GM19043 (cell line): ENCODE measurements around the gene ACTG1.
"Not testable (repeated sequence)": the region's sequence is repeated elsewhere in the genome, so short reads cannot be mapped to it uniquely, and the experiment has no call there.

ENCODE experiments used
- ATAC-seq: cut with Tn5 transposase; IDR thresholded peaks from one replicate; pipeline ENCODE4 v1.9.1; 2021; ENCODE audit warnings: low read depth; ENCODE audit not compliant: unreplicated experiment

The ACTG1 gene

DNA sequence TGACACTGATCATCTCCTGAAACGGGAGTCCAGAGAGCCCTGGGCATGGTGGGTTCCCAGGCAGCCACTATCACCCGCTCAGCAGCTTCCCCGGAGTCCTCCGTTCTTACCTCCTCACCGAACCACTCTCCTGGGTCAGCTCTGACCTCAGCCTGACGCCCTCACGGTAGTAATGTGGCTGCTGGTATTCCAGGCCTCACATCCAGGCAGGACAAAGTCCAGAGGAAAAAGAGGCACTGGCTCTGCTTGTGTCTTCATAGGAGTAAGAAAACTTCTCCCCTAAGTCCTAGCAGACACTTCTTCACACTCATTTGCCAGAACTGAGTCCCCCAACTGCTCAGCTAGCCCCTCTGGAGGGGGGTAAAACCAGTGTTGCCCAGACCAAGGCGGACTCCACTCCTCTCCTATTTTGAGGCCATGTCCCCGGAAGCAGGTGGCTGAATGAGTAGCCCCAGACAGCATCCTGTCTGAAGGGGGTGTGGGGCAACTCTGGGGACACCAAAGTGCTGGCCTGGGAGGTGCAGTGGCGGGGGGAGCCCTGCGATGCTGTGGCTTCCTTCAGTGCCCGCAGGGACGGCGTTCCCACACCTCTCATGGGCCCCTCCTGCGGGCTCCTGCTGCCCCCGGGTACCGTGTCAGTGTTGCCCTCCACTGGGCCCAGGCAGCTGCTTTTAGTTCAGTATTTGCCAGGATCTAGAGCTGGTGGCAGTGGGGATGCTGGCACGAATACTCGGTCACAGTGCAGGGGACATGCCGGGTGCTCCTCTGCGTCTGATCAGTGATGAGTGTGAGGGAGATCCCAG is 20.9 kb upstream of the ACTG1 start:
- no peak for ATAC-seq

DNA sequence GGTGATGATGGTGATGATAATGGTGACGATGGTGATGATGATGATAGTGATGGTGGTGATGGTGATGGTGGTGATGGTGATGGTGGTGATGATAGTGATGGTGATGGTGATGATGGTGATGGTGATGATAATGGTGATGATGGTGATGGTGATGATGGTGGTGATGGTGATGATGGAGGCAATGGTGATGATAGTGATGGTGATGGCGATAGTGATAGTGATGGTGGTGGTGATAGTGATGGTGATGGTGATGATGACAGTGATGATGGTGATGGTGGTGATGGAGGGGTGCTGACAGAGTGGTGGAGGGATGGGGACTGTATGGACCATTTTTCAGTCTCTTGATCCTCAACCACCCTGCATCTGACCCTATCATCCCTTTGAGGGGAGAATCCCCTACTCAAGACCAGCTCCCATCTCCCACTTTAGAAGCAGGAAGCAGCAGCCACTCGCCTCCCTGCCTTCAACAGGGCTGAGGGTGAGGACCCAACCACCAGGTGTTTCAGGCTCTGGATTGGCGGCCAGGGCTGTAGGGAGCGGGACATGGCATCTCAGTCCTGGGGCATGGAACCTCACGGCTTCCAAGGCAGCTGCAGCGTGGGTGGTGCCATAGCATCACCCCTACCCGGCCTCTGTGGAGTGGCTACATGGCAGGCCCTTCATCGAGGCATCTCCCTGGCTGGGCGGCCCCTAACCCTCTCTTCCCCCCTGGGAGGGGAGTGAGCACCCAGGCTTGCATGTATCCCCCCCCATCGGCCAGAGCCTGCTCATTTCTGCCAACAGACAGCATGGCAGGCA is 20.1 kb upstream of the ACTG1 start:
- ATAC-seq = no peak

DNA sequence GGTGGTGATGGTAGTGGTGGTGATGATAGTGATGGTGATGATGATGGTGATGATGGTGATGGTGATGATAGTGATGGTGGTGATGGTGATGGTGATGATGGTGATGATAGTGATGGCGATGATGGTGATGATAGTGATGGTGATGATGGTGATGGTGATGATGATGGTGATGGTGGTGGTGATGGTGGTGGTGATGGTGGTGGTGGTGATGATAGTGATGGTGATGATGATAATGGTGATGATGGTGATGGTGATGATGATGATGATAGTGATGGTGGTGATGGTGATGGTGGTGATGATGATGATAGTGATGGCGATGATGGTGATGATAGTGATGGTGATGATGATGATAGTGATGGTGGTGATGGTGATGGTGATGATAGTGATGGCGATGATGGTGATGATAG is 19.4 kb upstream of the ACTG1 start:
- ATAC-seq = not testable (repeated sequence)

DNA sequence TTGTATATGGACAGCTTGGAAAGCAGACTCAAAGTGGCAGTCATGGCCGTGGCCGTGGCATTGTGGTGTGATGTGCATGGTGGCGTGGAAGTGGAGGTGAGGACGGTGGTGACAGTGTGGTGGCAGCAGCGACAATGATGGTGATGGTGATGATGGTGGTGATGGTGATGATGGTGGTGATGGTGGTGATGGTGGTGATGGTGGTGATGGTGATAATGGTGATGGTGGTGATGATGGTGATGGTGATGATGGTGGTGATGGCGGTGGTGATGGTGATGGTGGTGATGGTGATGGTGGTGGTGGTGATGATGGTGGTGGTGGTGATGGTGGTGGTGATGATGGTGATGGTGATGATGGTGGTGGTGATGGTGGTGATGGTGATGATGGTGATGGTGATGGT is 18.4 kb upstream of the ACTG1 start:
- not testable (repeated sequence) for ATAC-seq

DNA sequence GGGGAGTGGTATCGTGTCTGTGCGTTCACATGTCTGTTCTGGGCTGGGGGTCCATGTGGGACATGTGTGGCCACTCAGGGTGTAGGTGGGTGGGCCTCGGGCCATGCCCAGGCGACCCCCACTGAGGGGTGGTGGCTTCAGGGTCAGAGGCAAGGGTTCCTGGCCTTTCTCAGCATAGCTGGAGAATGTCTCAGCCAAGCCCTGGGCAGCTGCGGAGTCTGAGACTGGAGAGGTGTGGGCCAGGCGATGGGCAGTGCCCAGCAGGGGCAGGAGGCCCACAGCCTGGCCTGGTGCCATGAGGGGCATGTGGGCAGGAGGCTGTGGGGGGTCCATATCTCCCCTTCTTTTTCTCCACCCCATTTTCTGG is 16.8 kb upstream of the ACTG1 start:
- ATAC-seq = no peak

DNA sequence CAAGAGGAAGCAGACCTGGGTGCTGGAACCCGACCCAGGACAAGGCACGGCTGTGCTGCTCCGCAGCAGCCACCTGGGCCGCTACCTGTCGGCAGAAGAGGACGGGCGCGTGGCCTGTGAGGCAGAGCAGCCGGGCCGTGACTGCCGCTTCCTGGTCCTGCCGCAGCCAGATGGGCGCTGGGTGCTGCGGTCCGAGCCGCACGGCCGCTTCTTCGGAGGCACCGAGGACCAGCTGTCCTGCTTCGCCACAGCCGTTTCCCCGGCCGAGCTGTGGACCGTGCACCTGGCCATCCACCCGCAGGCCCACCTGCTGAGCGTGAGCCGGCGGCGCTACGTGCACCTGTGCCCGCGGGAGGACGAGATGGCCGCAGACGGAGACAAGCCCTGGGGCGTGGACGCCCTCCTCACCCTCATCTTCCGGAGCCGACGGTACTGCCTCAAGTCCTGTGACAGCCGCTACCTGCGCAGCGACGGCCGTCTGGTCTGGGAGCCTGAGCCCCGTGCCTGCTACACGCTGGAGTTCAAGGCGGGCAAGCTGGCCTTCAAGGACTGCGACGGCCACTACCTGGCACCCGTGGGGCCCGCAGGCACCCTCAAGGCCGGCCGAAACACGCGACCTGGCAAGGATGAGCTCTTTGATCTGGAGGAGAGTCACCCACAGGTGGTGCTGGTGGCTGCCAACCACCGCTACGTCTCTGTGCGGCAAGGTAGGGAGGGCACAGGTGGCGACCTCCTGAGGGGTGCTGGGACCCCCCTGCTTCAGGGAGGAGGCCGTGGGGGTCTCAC is 16.2 kb upstream of the ACTG1 start:
- no peak for ATAC-seq

DNA sequence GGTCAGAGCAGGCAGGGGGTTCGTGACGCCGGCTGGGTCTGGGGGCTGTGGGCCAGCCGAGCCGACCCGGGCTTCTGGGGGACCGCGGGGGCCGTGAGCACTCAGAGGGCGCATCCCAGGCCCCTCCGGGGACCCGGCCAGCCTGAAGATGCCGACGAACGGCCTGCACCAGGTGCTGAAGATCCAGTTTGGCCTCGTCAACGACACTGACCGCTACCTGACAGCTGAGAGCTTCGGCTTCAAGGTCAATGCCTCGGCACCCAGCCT is 15.7 kb upstream of the ACTG1 start:
- ATAC-seq = no peak

DNA sequence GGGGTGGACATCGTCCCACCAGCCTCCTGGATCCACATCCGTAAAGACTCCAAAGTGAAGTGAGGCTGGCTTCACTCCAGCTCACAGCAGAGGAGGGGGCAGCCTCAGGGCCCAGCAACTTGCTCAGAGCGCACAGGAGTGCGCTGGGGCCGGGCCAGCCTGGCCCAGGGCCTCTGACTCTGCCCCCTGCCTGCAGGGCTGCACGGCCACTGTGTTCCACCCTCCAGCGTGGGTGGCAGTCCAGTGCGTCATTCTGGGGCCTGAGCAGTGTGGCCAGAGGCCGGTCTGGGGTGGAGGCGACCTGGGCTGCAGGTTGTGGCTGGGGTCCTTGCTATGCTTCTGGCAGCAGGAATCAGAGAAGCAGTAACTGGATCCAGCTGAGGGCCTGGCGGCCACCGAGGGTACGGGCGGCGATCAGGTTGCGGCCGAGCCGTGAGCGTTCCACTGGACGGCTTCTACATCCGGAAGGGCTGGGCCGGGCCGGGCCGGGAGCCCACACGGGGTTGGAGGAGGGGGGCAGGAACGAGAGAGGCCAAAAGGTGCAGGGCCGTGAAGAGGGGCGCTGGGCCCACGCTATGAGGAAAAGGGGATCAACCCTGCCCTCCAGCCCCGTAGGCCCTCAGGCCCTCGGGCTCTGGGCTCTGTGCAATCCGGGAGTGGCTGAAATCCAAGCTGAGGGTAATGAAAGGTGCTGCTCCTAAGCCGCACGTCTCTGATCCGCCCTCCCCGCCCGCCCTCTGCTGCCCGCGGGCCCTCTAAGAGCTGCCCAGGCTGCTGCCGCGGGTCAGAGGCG is 15.2 kb upstream of the ACTG1 start, which contains the start of gene FSCN2:
TSS of gene FSCN2 (plus strand) at position 787 of the 793 bp plus-strand sequence. CDS start 155 bp downstream, outside the sequence.
- ATAC-seq = no peak

DNA sequence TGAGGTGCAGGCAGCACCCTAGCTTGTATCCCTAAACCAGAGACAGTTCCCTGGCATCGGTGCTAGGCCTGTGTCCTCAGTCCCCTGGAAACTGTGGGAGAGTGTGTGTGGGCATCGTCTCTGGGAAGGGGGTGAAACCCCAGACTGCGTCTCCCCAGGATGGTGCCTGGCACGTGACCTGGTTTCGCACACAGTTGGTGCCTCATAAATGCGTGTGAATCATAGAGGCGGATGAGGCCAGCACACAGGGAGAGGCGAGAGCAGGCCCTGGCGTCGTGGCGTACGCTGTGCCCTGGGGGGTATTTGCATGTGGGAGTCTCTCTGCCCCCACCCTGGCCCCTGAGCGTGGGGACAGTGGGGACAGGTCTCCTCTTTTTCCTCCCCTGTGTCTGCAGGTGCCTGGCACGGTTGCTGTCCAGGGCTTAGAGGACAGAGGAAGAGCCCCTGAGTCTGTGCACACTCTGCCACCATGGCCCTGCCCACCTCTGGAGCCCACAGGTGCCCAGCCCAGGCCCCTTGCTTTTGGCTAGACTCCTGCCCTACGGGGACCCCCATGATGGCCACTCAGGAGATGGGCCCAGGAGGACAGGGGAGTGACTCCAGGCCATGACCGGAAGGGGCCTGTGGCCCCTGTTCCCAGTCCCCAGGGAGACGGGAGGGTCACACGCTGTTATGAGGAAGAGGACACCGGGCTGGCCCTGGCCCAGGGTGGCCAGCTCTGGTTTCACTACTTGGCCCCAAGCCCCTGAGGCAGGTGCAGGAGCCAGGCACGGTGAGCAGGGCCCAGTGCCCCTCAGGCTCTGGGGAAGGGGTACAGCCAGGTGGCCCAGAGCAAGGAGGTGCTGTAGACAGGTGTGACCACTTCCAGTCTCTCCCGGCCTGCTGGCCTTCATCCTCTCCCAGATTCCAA is 14.3 kb upstream of the ACTG1 start:
- ATAC-seq = no peak

DNA sequence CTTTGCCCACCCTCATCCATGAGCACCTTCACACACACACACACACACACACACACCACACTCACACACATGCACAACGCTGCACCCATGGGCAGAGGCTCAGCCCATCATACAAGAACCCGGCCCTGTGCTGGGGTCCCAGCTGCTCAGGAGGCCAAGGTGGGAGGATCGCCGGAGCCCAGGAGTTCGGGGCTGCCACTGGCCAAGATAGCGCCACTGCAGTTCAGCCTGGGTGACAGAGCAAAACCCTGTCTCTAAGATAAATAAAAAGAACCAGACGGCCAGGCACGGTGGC is 12.2 kb upstream of the ACTG1 start:
- ATAC-seq = no peak

DNA sequence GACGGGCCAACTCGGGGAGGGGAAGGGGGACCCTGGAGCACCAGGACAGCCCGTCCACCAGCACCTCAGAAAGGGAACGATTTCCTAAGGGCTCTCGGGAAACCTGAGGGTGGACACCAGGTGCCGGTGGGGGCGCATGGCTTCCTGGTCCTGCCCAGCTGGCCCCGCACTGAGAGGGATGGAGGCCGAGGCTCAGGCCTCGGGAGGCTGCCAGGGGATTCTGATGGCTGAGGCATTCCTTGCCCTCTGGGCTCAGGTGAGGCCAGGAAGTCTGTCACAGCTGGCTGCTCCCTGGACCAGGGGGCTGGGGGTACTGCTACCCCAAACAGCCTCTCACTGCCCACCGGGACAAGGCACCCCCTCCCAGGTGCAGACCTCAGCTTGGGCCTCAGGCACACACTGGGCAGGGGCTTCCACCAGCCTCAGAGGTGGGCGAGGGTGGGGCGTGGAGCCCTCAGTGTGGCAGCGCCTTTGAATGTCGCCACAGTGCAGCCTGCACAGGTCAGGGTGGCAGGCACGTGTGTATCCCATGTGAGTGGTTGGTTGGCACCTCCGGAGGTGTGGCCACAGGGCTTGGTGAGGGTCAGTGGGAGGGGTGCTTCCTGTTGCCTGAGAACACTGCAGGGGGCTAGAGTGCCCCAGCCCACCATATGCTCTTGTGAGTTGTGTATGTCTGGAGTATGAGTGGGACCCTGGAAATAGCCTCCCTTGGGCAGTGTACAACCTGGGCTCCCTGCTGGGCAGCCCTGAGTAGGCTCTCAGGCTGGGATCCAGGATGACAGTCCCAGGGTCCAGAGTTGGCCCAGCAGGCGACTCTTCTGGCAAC is 11.7 kb upstream of the ACTG1 start:
- no peak for ATAC-seq

DNA sequence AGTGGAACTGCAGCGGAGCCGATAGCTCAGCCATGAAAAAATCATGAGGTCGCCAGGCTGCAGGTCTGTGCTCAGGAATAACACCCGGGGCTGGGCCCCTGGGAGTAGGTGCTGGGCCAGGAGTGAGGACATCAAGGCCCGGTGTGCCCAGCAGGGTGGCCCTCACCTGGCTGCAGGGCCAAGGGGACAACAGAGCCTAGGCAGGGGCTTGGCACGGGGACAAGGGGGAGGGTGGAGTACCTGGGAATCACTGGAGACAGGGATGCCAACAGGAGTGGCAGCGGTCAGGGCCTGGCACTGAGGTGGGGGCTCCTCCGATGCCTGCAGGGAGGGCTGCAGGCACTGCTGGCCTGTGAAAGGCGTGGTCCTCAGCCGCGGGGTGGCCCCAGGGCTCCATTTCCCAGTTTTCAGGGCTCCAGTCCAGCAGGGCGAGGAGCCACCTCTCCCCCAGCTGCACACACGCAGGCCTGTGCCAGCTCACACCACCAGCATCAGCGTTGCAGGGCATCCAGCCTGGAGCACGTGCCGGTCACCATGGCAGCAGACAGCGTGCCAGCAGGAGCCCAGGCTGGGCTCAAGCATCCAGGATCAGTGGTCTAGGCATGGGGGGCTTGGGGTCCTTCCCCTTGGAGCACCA is 10.9 kb upstream of the ACTG1 start:
- no peak for ATAC-seq

DNA sequence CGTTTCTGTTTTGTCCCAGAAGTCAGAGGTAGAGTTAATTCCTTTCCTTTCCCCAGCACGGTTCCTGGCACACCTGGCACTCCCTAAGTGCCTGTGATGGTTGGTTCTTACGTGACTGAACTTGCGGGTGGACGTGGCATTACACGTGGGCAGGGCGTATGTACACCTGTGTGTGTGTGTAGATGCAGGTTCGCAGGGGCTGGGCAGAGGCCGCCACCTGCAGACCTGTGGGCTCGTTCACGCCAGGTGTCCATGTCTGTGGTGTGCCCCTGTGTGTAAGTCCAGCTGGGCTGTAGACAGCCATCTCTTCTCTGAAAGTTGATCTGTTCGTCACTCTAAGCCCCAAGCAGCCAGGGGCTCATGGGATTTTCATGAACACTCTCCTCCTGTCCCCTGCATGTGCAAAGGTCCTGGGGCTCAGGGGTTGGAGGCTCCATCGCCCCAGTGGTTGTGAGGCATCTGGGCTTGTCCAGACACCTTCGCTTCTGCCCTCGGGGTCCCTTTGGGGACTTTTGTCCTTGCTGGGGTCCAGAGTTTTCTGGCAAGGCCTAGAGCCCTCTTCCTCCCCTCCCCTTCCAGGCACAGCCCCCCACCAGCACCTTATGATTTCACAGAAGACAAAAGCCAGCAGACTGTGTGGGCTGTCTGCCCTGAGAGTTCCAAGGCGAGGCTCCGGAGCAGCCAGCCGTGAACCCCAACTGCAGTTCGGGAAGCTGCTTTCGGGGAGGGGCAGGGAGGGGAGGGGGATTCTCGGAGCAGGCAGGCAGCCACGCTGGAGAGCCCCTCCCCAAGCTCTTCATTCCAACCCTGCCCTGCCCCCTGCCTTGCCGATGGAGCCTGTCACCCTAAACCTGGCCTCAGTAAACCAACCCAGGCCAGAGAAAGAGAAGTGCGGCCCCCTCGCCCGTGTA is 10.1 kb upstream of the ACTG1 start:
- ATAC-seq = no peak

DNA sequence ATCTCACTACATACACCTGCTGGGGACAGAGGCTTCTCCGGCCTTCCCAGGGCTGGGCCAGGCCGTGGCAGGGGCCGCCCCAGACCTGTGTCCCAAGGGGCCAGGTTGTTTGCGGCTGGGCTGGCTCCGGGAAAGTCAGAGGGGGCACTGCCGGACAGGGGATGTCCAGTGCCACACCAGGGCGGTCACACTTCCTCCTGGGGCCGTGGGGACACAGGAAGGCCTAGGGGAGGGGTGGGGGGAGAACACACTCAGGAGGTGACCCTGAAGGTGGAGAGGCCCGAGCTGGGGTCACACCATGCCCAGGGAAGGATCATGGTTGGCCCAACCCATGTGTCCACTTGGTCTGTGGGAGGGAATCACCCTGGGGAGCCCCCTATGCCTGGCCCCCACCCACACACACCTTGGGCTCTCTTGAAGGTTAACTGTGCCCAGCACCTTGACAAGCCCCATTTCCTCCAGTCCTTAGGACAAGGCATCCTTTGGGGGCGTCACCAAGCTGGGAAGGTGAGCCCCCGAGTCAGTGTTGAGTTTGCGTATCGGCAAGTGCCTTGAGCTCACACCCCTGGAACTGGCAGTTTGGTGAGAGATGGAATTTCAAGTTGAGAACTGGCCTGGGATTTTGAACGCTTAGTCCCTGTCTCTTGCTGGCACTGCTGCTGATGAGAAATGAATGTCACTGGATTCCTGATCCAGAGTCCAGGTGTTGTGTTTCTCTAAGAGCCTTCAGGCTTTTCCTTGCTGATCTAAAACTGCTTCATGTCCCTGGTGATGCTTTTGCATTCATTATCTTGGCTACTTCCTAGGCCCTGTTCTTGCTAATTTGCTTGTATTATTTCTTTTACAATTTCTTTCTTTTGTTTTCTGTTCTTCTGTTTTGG is 7.7 kb upstream of the ACTG1 start:
- no peak for ATAC-seq

DNA sequence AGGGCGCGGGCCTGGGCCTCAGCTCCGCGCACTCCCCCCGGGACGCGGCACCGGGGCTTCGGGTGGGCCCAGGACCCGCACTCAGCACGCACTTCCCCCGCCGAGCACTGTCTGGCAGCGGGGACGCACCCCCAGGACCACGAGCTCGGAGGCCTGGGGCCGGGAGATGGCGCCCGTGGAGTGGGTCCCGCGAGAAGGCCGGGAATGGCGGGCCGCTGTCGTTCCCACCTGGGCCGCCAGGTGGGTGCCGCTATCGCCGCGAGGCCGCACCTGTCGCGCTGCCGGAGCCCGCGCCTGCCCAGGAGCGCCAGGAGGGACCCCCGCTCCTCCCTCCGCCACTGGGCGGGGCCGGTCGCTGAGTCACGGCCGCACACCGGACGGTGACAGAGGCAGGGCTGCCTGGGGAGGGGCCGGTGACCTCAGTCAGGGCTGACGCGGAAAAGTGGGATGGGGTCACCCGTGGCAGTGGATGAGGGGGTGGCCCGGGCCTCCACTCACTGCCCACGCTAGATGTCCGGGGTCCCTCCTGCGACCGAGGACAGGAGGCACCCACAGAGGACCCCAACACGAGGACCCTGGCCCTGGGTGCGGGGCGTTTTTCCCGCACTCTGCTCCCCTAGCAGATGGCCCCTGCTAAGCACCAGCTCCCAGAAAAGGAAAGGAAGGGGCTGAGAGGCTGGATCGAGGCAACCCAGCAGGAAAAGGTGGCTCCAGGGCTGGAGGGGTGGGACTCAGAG is 6.9 kb upstream of the ACTG1 start:
- no peak for ATAC-seq

DNA sequence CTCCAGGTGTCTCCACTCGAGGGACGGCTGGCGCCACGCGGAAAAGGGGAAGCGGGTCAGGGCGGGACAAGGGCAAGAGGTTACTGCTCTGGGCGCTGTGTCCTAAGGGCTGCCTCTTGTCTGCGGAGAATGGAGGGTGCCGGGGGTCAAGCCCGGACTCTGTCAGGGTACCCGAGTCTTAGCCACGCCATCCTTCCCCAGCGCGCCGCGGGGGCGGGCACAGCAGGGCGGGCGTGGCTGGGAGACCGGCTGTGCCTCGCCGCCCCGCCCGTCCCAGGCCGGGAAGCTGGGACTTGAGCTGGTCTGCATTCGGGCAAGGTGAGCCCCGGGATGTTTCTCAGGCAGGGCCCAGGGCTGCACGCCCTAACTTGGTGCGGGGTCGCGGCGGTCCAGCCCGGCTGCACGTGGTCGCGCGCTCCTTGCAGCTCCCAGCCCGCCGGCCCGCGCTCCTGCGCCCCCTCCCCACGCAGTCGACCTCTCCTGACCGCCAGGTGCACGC is 6.2 kb upstream of the ACTG1 start:
- no peak for ATAC-seq
